SK-N-MC (cell line): ENCODE data around the gene PLP2.
A peak's percentile ranks its signal among the peaks of the same experiment; 100 is the strongest.

Experiments
- EZH2 ChIP-seq: fragments of 200-600 bp; sonication (generic); IDR thresholded peaks from one replicate; pipeline ENCODE4 v1.6.1; 2017; ENCODE audit warnings: antibody characterized with exemption
- FOXP2 ChIP-seq: optimal IDR thresholded peaks from 2 replicates; pipeline ENCODE3; 2011; ENCODE audit warnings: mild to moderate bottlenecking, moderate library complexity; ENCODE audit not compliant: insufficient read depth; ENCODE audit errors: extremely low read length, control extremely low read depth
- POLR2AphosphoS5 ChIP-seq: IDR thresholded peaks from 2 replicates; pipeline ENCODE4 v1.6.1; 2012; ENCODE audit warnings: mild to moderate bottlenecking, low read depth, low read length, borderline replicate concordance

GRCh38 chrX:49163555-49164419 lies 7.9 kb upstream of the PLP2 start:
- peak; percentile 52; the same call in 1 of the 2 replicates for TF ChIP-seq POLR2AphosphoS5
- no peak for TF ChIP-seq FOXP2
- TF ChIP-seq EZH2 = no peak
